ENCODE results near the gene CLN6.
"Not testable (repeated sequence)": the region's sequence is repeated elsewhere in the genome, so short reads cannot be mapped to it uniquely, and the experiment has no call there.

CLN6 gene

DNA sequence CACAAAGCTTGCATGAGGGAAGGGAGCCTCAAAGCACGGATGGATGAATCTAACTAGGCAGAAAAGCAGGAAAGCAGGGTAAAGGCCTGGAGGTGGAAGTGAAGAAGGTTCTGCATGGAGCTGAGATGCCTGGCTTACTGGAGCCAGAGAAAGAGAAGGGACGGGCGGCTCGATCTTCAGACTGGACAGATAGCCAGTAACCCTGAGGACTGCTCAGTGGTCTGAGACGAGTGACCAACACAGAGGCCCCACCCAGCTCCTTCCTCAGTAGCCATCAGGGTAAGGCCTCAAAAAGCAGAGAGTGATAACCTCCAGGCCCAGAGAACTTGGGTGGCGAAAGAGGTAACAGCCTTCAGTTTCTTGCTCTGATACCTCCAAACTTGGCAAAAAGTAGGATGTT, 6.4 kb downstream of the CLN6 start:
- no peak for DNase-seq (ENCODE audit: low read depth in 2 of 2)

DNA sequence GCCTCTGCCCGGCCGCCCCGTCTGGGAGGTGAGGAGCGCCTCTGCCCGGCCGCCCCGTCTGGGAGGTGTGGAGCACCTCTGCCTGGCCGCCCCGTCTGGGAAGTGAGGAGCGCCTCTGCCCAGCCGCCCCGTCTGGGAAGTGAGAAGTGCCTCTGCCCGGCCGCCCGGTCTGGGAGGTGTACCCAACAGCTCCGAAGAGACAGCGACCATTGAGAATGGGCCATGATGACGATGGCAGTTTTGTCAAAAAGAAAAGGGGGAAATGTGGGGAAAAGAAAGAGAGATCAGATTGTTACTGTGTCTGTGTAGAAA, 7.1 kb downstream of the CLN6 start:
- not testable (repeated sequence) for DNase-seq (ENCODE audit: low read depth in 2 of 2)

DNA sequence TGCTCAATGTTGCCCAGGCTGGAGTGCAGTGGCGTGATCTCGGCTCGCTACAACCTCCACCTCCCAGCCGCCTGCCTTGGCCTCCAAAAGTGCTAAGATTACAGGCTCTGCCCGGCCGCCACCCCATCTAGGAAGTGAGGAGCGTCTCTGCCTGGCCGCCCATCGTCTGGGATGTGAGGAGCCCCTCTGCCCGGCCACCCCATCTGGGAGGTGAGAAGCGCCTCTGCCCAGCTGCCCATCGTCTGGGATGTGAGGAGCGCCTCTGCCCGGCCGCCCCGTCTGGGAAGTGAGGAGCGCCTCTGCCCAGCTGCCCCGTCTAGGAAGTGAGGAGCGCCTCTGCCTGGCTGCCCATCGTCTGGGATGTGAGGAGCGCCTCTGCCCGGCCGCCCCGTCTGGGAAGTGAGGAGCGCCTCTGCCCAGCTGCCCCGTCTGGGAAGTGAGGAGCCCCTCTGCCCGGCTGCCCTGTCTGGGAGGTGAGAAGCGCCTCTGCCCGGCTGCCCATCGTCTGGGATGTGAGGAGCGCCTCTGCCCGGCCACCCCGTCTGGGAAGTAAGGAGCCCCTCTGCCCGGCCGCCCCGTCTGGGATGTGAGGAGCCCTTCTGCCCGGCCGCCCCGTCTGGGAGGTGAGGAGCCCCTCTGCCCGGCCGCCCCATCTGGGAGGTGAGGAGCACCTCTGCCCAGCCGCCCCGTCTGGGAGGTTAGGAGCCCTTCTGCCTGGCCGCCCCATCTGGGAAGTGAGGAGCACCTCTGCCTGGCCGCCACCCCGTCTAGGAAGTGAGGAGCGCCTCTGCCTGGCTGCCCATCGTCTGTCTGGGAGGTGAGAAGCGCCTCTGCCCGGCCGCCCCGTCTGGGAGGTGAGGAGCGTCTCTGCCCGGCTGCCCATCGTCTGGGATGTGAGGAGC, 7.7 kb downstream of the CLN6 start:
- DNase-seq (ENCODE audit: low read depth in 2 of 2): not testable (repeated sequence)

DNA sequence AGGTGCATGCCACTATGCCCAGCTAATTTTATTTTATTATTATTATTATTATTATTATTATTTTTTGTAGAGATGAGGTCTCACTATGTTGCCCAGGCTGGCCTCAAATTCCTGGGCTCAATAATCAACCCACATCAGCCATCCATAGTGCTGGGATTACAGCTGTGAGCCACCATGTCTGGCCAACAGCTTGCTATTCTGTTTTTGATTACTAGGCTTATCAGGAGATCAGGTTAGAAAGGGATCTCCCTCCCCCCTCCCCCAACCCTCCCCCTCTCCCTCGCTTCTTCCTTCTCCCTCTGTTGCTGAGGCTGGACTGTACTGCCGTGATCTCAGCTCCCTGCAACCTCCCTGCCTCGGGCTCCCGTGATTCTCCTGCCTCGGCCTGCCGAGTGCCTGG, 8.6 kb downstream of the CLN6 start:
- DNase-seq (ENCODE audit: low read depth in 2 of 2): no peak

DNA sequence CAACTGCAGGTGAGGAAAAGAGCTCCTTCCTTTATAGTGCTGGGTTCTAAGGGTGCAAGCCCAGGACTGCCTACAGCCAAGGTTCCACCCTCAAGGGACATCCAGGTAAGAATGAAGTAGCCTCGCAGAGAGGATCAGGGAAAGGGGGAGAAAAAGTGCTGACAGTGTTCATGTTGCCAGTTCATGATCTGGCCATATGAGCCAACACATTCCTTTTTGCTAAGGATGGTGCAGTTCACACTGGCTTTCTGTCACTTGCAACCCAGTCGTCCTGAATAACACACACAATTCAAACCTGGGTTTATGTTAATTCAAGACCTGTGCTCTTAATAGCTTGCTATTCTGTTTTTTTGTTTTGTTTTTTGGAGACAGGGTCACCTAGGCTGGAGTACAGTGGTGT, 9.0 kb downstream of the CLN6 start:
- DNase-seq (ENCODE audit: low read depth in 2 of 2): no peak

DNA sequence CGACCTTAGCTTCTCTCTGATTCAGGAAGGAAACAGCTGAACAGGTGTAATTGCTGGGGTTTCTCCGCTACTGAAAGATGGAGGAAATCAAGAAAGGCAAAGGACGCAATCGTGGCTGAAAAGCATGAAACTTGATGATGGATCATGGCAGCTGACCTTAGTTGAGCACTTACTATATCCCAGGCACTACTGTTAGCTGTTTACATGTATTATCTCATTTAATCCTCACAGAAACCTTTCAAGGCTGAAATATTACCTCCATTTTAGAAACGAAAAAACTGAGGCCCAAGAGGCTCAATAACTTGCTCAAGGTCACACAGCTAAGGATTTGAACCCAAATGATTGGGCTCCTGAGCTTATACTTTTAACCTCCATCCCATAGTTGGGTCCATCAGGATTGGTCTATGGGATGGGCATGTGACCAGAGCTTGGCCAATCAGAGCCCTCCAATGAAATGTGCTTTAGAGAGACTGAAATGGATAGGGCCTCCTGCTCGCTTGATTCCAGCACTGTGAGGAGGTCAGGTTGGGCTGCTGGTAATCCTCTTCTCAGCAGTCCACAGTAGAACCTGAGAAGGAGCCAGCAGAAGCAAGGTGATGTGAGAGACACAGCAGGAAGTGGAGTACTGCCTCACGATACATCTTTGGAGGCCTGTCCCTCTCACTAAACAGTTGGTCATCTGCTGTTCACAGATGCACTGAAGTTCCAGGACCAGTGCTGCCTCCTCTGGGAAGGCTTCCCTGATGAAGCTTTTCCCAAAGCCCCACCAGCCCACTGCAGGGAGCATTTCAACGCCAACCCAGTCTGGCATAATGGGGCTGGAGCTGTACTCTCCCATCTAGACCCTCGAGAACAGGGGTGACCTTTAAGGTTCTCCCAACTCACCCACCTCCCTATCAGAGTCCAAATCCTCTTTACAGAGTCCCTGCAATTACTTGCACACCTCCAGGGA, 10.4 kb downstream of the CLN6 start:
- no peak for DNase-seq (ENCODE audit: low read depth in 2 of 2)

DNA sequence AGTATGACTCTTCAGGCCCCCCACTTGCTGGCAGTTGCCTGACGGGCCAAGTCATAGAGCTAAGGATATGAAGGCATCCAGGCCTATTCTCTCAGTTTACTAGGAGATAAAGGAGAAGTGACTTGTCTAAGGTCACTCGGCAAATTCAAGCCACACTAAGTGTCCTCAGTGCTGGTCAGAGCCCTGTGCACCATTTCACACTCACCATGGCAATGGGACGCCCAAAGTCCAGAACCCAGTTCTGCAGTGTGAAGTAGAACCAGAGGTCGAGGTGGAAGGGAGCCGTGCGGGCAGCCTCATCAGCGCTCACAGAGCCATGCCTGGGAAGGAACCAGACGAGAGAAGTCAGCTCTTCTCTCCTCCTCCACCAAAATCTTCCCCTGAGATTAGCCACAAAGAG, 11.2 kb downstream of the CLN6 start:
- DNase-seq (ENCODE audit: low read depth in 2 of 2): no peak

DNA sequence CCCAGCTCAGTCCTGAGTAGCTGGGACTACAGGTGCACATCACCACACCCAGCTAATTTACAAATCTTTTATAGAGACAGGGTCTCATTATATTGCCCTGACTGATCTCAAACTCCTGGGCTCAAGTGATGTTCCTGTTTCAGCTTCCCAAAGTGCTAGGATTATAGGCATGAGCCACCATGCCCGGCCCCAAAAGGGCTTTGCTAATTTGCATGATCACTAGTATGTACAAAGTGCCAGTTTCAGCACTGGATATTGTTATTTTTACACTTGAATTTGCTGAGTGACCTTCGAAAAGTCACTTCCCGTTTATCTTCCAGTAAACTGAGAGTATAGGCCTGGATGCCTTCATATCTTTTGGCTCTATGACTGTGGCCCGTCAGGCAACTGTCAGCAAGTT, 12.2 kb downstream of the CLN6 start:
- DNase-seq (ENCODE audit: low read depth in 2 of 2): no peak

DNA sequence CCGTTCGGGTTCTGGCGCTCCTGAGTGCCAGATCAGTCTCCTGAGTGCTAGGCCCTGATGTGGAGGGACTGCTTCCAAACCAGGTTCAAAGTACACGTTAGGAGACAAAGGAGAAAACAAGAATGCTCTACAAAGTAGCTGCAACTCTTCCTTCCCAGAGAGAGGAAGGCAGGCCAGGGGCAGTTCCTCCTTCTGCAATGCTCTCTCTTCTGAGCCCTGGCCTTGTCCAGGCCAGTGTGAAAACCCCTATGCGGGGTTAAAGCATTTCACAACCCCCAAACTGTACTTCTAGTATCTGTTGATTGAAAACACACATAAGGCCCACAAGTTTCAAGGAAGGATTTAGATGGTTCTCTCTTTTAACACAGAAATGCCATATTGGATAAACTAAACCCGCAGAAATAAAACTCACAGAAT, 14.7 kb downstream of the CLN6 start:
- no peak for DNase-seq (ENCODE audit: low read depth in 2 of 2)

DNA sequence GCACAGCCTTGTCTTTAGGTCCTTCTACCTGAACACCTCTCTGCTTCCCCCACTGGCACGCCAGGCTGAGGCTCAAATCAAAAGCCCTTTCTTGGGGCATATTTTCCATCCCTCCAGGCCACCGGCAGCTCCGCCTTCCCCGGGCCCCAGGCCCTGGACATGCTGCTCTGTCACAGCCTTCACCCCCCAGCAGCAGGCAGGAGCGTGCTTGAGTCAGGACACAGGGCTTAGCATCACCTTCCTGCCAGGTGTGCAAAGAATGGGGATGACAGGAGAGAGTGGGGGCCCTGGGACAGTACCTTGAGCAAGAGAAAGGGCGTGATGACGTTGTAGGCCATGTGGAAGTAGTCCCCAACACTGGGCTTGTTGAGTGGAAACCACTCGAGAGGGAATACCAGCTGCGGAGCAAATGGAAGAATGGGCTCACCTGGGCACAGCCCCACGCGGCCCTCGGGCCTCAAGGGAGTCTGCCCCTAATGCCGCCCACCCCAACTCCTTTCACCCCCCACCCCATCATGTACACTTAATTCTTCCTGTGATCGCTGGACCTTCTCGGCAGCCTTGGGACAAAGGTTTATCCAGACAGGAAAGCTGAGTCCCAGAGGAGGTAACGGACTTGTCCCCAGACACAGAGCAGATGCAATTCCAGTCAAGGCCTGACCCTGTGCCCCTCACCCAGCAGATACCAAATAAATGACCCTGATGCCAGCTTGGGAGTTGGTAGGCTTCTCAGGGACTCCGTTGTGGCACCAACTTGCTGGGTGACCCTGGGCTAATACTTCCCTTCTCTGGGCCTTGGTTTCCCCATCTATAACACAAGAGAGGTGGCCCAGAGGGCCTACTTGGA, 15.3 kb downstream of the CLN6 start:
- DNase-seq (ENCODE audit: low read depth in 2 of 2): no peak

DNA sequence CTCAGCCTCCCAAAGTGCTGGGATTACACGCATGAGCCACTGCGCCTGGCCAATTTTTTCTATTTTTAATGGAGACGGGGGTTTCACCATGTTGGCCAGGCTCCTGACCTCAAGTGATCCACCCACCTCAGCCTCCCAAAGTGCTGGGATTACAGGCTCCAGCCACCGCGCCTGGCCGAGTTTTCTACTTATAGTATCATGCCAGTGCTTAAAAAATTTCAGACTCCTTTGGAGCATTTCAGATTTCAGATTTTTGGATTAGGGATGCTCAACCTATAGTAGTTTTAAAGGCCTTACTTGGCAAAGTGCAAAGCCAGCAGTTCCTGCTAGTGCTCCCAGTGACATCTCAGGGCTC, 16.1 kb downstream of the CLN6 start:
- not testable (repeated sequence) for DNase-seq (ENCODE audit: low read depth in 2 of 2)

DNA sequence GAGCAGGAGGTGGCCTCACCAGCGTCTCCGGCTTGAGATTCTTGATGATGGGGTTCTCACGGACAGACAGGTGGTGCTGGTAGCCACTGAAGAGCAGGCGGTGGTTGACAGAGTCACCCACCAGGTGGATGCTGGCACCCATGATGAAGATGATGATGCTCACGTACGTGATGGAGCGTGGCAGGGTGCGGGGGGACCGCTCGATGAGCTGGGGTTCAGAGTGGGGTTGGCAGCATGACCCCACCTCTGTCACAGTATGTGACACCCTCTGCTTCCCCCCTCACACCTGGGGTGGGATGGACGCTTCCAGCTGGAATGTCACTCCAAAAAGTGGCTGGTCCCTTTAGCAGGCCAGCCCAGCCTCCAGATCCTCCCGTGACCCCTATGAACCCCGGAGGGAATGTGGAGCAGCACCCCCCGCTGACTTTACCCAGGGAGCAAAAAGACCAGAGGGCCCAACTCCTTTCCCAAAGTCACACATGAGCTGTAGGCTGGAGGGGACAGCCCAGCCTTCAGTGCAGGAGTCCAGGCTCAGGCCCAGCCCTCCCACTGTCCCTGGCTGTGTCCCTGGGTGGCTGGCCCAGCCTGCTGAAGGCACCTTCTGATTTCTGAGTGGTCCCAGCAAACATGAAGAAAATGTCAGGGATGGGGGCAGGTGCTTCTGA, 17.7 kb downstream of the CLN6 start:
- DNase-seq (ENCODE audit: low read depth in 2 of 2): no peak

DNA sequence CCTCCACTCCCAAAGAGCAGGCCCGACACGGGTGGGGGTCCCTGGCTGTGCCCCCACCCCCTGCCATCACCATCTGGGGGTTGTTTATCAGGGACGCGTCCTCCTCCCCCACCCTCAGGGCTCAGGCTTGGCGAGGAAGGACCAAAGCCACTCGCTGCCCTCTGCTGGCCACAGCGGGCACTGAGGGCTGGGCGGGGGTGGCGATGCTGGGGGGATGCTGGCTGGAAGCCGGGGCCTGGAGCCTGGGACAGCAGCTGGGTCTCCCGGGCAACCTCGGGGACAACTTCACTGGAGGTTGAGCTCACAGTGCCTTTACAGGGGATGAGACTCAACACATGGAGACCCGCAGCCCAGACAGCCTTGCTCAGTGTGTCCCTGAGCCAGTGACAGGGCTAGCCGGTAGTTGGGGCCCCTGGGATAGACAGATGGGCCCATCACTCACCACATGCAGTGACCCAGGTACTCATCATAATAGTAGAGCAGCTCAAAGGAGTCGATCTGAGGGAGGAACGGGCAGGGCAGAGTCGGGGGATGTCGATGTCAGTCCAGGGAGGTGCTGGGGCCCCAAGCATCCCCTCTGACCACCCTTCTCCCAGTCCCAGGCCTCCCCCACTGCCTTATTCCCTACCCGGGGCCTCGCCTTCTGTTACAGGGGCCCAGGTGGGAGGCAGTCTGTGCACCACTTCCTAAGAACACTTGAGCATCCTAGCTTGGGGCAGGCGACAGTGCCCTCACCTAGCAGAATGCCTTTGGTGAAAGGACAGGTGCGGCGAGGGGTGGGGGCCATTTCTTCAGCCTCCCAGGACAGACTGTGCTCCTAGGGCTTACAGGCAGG, 18.5 kb downstream of the CLN6 start:
- DNase-seq (ENCODE audit: low read depth in 2 of 2): peak in 1 of 2 donors; percentile 56

DNA sequence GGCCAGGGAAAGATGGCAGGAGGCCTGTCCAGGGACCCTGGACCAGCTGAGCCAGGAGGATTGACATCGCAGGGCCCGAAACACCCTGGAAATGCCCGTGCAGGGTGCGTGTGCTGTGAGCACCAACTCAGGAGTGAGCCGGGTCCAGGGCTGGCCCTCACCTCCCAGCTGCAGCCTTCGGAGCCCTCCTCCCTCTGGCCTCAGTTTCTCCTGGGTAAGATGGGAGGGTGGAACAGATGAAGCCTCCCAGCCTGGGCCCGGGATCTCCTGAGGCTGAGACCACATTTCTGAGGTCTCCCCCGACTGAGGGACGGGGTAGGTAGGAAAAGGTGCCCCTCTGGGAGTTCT, 19.1 kb downstream of the CLN6 start:
- DNase-seq (ENCODE audit: low read depth in 2 of 2): no peak

DNA sequence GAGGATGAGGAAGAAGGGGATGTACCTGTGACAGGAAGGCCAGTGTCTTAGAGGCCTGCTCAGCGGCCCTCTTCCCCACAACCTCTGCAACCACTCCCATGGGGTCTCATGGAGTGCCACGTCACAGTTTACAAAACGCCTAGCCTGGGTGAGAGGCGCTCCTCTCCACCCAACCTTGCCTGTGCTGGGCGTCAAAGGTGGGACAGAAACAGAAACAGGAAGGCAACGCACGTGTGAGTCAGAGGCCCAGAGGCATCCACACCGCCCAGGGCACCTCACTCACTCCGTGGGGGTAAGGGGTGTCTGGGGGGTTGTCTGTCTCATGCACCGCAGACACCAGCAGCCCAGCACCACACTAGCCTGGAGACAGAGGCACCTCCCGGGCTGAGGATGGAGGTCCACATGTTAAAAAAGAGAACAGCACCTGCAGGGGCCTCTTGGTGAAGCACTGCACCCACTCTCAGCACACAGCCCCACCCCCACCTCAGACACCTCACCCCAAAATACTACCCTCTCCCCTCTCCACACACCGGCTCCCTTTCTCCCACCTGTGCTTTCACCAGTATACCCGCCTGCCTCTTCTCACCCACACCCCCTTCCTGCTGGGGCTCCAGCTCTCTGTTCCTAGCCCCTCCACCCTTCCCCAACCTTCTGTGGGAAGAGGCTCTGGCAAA, 19.7 kb downstream of the CLN6 start:
- DNase-seq (ENCODE audit: low read depth in 2 of 2): no peak

DNA sequence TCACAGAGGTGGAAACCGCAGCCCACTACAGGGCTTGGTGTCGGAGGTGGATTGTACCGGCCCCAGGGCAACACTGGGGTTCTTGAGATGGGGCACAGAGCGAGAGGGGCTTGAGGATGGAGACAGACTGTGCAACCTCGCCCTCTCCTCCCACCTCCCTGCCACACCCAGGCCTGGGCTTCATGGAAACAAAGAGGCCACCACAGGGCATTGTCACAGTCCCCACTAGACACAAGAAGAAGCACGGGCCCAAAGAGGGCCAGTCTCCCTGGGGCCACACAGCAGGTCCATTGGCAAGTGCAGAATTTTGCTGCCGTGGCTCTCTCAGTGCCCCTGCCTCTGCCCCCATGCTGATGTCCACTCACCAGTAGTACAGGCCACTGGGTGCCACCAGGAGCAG, 20.3 kb downstream of the CLN6 start:
- no peak for DNase-seq (ENCODE audit: low read depth in 2 of 2)

DNA sequence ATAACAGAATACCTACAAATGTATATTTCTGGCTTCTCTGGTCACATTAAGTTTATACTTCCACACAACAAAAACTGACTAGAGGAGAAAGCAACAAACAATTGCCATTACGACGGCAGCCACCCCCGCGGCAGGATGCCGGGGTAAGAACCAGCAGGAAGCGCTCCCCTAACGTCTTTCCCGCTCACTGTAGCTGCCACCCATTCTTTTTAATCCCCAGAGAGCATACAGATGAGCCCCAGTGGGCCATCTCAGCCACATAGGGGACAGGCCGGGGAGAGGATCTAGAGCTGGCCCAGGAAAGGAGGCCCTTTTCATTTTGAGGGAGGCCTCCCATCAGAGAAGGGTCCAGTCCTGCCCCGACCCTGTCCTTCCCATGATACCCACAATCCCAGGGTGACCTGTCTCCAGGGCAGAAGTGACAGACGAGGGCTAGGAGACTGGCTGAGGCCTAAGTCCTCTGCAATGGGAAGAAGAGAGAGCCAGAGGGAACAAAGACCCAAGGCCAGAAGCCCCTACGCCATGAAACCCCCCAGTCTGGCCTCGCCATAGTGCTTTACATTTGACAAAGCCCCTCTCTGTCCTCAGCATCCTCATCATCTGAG, 20.8 kb downstream of the CLN6 start:
- DNase-seq (ENCODE audit: low read depth in 2 of 2): no peak

DNA sequence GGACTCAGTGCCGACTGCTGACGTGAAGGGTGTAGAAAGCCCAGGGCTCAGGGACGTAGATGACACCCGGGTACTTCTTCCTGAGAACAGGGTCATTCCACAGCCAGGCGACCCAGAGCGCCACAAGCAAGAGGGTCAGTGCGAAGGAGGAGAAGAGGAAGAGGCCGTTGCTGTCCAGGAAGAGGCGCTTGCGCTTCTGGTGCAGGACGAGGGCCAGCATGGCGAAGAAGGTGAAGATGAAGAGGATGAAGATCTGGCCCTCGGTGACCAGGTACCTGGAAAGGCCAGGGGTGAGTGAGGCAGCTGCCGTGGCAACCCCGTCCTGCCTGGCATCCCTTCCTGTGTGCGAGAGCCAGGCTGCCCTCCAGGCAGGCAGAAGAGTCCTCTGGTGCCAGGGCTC, 21.4 kb downstream of the CLN6 start:
- no peak for DNase-seq (ENCODE audit: low read depth in 2 of 2)

DNA sequence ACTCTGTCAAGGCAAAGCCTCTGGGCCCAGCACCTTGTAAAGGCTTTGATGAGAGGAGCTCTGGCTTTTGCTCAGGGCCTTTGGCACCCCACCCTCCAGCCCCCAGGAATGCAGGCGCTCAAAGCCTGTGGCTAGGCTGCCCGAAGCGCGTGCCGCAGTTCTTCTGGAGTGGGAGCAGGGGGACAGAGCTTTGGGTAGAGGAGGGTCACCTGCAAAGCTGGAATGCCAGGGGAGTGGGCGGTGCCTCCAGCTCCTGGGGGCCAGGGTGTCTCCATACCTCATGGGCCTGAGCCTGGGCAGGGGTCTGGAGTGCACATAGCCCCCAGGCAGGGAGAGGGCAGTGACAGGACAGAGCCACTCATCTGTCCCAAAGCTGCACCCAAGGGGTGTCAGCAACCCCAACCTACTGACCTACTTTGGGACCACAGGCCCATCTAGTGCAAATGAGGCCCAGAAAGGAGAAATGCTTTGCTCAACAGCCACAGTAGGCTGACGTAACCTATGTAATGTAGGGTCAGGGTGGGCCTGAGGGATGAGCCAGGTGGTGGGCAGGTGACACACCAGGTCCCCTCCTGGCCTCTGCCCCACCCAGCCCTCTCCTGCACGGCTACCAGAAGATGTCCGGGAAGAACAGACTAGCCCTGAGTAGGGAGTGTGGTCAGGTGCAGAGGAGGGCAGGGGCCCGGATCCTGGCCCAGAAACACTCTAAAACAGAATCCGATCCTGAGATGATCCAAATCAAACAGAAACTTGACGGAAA, 22.2 kb downstream of the CLN6 start:
- no peak for DNase-seq (ENCODE audit: low read depth in 2 of 2)
